ENCODE measurements around the gene GABRR3. TPM values are rescaled to one million over a fixed set of nuclear protein-coding genes. Genes with fewer than 3 reads are reported as not detected.

GABRR3 gene
- total RNA-seq, 2 donors from 2014 or later = 0.34 TPM; not detected in 1

- no peaks in the 10 kb centered on the region for H3K27me3 ChIP-seq (replicated peaks; ENCODE audit: insufficient read depth)
- H3K36me3 ChIP-seq = no peaks in the 10 kb centered on the region
- H3K4me3 ChIP-seq = no peak overlapping the region
- H3K9me3 ChIP-seq = no peaks in the 10 kb centered on the region
- TF ChIP-seq POLR2A (IDR thresholded peaks at IDR 0.05) = no peak
- no peak for TF ChIP-seq CTCF (IDR thresholded peaks at IDR 0.05)
- TF ChIP-seq POLR2AphosphoS5 (IDR thresholded peaks at IDR 0.05) = no peak
- intact Hi-C loops (cut with DNase I) = no loop called here
- 32% methylated on average over 3 of the region's 3 CpGs for WGBS
- no peak for DNase-seq (ENCODE audit: low spot score)
- no peaks in the 10 kb centered on the region for H3K4me1 ChIP-seq (replicated peaks)
- no peak overlapping the region for H3K27ac ChIP-seq
Measured at GRCh38 chr3:97950360-97950759, 84.8 kb downstream of the GABRR3 start.

GRCh38 chr3:97949743-97950142 is 85.4 kb downstream of the GABRR3 start:
- intact Hi-C loops (cut with DNase I) = no loop called here
- H3K4me3 ChIP-seq = no peak overlapping the region
- 58% methylated on average over 5 of the region's 5 CpGs for WGBS

DNA sequence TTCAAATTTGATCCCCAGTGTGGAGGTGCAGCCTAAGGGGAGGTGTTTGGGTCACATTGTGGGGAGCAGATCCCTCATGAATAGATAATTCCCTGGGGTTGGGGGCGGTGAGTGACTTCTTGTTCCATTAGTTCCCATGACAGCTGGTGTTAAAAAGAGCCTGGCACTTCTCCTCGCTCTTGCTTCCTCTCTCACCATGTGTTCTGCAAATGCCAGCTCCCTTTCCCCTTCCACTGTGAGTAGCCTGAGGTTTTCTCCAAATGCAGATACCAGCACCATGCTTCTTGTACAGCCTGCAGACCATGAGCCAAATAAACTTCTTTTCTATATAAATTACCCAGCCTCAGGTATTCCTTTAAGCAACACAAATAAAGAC is 86.0 kb downstream of the GABRR3 start:
- no peak for DNase-seq (ENCODE audit: low spot score)
- Histone ChIP-seq H3K27ac (no peak overlapping the region), H3K9me3 (no peaks in the 10 kb centered on the region), H3K4me1 (replicated peaks) (no peaks in the 10 kb centered on the region), H3K36me3 (no peaks in the 10 kb centered on the region), H3K4me3 (no peak overlapping the region), H3K27me3 (replicated peaks; ENCODE audit: insufficient read depth) (no peaks in the 10 kb centered on the region)
- intact Hi-C loops (cut with DNase I) = no loop called here
- TF ChIP-seq CTCF (IDR thresholded peaks at IDR 0.05) (no peak), POLR2A (IDR thresholded peaks at IDR 0.05) (no peak), POLR2AphosphoS5 (IDR thresholded peaks at IDR 0.05) (no peak)
- WGBS = 94% methylated on average over 2 of the region's 2 CpGs

More at GRCh38 chr3:97949743-97950142, 85.4 kb downstream of the GABRR3 start:
- Histone ChIP-seq H3K27ac (no peak overlapping the region), H3K9me3 (no peaks in the 10 kb centered on the region), H3K27me3 (replicated peaks; ENCODE audit: insufficient read depth) (no peaks in the 10 kb centered on the region), H3K36me3 (no peaks in the 10 kb centered on the region), H3K4me1 (replicated peaks) (no peaks in the 10 kb centered on the region)
- TF ChIP-seq POLR2AphosphoS5 (IDR thresholded peaks at IDR 0.05) (no peak), CTCF (IDR thresholded peaks at IDR 0.05) (no peak), POLR2A (IDR thresholded peaks at IDR 0.05) (no peak)
- DNase-seq (ENCODE audit: low spot score) = no peak

DNA sequence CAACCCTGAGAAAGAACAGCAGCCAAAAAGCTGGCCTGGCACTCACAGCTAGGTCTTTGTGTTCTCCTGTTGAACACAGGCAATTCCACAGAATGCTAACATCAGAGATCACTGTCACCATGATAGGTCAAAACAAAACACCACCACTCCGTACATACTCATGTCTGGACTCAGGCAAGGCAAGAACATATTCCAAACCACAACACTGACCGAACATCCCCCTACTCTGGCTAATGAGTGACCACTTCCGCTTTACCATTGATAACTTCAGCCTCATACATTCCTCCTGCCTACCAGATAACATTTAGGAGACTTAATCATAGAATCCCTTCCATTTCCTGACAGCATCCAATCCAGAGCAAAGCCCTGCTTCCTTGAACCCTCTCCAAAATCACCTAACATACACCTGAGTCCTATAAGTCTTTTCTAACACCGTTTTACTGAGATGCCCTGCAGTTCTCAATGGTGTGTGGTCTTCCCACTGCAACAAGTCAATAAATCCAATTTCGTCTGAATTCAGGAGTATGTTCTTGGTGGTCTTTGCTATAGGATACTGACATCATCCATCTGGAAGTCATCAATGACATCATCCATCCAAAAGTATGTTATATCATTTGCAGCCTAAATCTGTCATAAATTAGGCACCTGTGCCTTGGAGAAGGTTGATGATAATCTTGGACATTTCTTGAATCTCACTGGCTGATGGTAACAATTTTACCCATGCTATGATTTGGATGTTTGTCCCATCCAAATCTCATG is 86.6 kb downstream of the GABRR3 start:
- Histone ChIP-seq H3K9me3 (no peaks in the 10 kb centered on the region), H3K27ac (no peak overlapping the region), H3K36me3 (no peaks in the 10 kb centered on the region), H3K4me1 (replicated peaks) (no peaks in the 10 kb centered on the region), H3K27me3 (replicated peaks; ENCODE audit: insufficient read depth) (no peaks in the 10 kb centered on the region), H3K4me3 (no peak overlapping the region)
- intact Hi-C loops (cut with DNase I) = no loop called here
- TF ChIP-seq CTCF (IDR thresholded peaks at IDR 0.05) (no peak), POLR2A (IDR thresholded peaks at IDR 0.05) (no peak), POLR2AphosphoS5 (IDR thresholded peaks at IDR 0.05) (no peak)
- DNase-seq (ENCODE audit: low spot score) = no peak
- 75% methylated on average over 5 of the region's 5 CpGs for WGBS

Measured in prostate gland (tissue), 2 donors.